GM12864 (cell line): Measurements from ENCODE around the gene PEX19.

Experiments
- DNase-seq: peaks from one replicate; pipeline ENCODE4 v3.0.0-alpha.2; 2011; ENCODE audit warnings: low read depth
- H3K4me3 ChIP-seq: 2 replicates; pipeline ENCODE4 v1.5.1; 2011; ENCODE audit warnings: mild to moderate bottlenecking, low read depth, low read length, control low read depth
- CTCF ChIP-seq: IDR thresholded peaks from 2 replicates; pipeline ENCODE4 v1.5.1; 2011; ENCODE audit warnings: low read depth, mild to moderate bottlenecking, moderate library complexity, low read length, control low read depth, inconsistent platforms; ENCODE audit errors: missing control alignments

PEX19 gene

DNA sequence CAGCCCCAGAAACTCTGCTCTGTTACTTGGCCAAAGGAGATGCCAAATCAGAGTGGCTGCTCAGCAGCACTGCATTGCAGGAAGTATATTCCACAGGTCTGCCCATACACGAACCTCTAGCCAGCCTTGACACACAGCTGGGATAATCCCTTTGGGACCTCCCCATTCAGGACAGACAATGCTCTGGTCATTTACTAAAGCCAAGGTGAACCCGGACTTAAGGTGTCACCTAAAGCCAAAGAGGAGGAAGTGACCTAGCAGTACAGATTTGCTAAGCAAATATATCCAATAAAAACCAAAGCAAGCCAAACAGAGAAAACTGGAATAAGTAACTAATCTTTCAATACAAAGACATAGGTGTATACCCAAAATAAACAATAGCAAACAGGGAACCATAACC, 30.4 kb upstream of the PEX19 start:
- DNase-seq: no peak
- H3K4me3 ChIP-seq: no peak overlapping the region
- no peak for TF ChIP-seq CTCF

- TF ChIP-seq CTCF: no peak
- no peak for DNase-seq
- H3K4me3 ChIP-seq: no peak overlapping the region
Measured at GRCh38 chr1:160309571-160309970, 24.6 kb upstream of the PEX19 start.

- no peak for TF ChIP-seq CTCF
- DNase-seq: no peak
Measured at GRCh38 chr1:160309185-160309557, 24.2 kb upstream of the PEX19 start.

GRCh38 chr1:160308451-160309184, 23.7 kb upstream of the PEX19 start:
- no peak for DNase-seq

More at GRCh38 chr1:160309185-160309557, 24.2 kb upstream of the PEX19 start:
- H3K4me3 ChIP-seq: no peak overlapping the region

DNA sequence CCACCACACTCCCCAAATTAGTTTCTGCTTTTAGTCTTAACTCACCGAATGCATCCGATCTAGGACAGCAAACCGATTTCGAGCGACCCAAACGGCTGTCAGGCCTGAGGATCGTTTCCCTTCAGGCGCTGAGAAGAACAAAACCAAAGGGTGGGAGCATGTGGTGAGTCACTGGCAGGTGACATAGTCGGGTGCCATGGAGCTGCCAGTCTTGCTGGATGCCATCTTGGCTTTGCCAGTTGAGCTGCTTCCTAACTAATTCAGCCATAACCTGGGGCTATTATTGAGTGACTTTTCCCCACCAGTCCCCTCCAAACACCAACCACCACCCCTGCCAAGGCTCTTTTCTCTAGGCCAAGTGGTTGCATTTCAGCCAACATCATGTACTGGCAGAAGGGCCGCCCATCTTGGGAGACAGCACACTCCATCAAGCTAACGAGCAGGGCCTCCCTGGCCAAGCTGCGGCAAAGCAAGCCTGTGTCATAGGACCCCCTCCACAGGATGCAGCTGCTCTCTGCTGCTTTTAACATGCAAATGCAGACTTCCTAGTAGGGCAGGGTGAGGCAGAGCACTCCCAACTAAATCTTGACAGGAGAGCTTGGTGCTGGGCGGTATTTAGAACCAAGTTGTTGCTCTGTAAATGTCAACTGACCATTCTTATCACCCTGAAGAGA, 22.3 kb upstream of the PEX19 start:
- no peak for DNase-seq
- no peak overlapping the region for H3K4me3 ChIP-seq
- TF ChIP-seq CTCF: no peak

More at GRCh38 chr1:160308451-160309184, 23.7 kb upstream of the PEX19 start:
- no peak for TF ChIP-seq CTCF
- no peak overlapping the region for H3K4me3 ChIP-seq

DNA sequence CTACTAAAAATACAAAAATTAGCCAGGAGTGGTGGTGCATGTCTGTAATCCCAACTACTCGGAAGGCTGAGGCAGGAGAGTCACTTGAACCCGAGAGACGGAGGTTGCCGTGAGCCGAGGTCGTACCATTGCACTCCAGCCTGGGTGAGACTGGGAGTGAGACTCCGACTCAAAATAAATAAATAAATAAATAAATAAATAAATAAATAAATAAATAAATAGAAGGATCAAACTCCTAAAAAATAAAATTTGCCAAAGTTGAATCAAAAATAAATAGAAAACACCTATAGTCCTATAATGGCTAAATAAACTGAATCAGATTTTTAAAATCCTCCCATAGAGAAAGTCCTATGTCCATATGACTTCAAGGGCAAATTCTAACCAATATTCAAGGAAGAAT, 15.2 kb upstream of the PEX19 start:
- no peak for DNase-seq
- no peak for TF ChIP-seq CTCF
- H3K4me3 ChIP-seq: no peak overlapping the region
